C4-2B (cell line): ENCODE data around the gene METTL26.

Experiments
- ZFX ChIP-seq: fragments of 450-650 bp; IDR thresholded peaks from 2 replicates; pipeline ENCODE4 v1.6.1; 2017
- TF ChIP-seq, protein P1 (sequence below): fragments of 450-650 bp; conservative IDR thresholded peaks from 2 replicates; pipeline ENCODE4 v1.5.1; 2017; ENCODE audit warnings: mild to moderate bottlenecking

DNA sequence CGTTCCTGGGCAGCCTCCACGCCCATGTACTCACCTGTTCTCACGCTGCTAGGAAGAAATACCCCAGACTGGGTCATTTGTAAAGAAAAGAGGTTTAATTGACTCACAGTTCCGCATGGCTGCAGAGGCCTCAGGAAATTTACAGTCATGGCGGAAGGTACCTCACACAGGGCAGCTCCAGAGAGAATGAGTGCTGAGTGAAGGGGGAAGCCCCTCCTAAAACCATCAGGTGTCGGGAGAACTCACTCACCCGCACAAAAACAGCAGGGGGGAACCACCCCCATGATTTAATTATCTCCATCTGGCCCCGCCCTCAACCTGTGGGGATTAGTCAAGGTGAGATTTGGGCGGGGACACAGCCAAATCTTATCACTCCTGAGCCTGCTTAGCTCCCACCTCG lies 28.1 kb downstream of the METTL26 start:
- TF ChIP-seq, protein P1, sequence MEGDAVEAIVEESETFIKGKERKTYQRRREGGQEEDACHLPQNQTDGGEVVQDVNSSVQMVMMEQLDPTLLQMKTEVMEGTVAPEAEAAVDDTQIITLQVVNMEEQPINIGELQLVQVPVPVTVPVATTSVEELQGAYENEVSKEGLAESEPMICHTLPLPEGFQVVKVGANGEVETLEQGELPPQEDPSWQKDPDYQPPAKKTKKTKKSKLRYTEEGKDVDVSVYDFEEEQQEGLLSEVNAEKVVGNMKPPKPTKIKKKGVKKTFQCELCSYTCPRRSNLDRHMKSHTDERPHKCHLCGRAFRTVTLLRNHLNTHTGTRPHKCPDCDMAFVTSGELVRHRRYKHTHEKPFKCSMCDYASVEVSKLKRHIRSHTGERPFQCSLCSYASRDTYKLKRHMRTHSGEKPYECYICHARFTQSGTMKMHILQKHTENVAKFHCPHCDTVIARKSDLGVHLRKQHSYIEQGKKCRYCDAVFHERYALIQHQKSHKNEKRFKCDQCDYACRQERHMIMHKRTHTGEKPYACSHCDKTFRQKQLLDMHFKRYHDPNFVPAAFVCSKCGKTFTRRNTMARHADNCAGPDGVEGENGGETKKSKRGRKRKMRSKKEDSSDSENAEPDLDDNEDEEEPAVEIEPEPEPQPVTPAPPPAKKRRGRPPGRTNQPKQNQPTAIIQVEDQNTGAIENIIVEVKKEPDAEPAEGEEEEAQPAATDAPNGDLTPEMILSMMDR, result no peak
- no peak for TF ChIP-seq ZFX
